Measurements from ENCODE around the gene JMJD7.

The JMJD7 gene

GRCh38 chr15:41811432-41812195, 16.3 kb upstream of the JMJD7 start:
- H3K9ac ChIP-seq (ENCODE audit: low read length in 2 of 2): no peak overlapping the region
- H3K4me1 ChIP-seq (ENCODE audit: control insufficient read depth, insufficient read depth, low read length): peaks cover 9% of the 10 kb centered on the region
- H3K9me3 ChIP-seq (ENCODE audit: control insufficient read depth in 2 of 2, low read length in 2 of 2): no peaks in the 10 kb centered on the region
- H3K27me3 ChIP-seq (ENCODE audit: control insufficient read depth in 1 of 2, insufficient read depth in 2 of 2, low read length in 2 of 2): no peaks in the 10 kb centered on the region
- H3K36me3 ChIP-seq (ENCODE audit: control insufficient read depth in 2 of 2, insufficient read depth in 2 of 2, low read length in 2 of 2): peaks cover 7 to 29% of the 10 kb centered on the region in 2 donors
- no peak overlapping the region for H3K4me3 ChIP-seq (ENCODE audit: low read length in 2 of 2)
- no peak overlapping the region for H3K27ac ChIP-seq (ENCODE audit: low read length)

- H3K36me3 ChIP-seq (ENCODE audit: control insufficient read depth in 2 of 2, insufficient read depth in 2 of 2, low read length in 2 of 2): peaks cover 14 to 42% of the 10 kb centered on the region in 2 donors
These were observed 15.0 kb upstream of the JMJD7 start for GRCh38 chr15:41812820-41813375.

GRCh38 chr15:41813426-41813825, 14.5 kb upstream of the JMJD7 start:
- no peak overlapping the region for H3K4me3 ChIP-seq (ENCODE audit: low read length in 2 of 2)

More at GRCh38 chr15:41812820-41813375, 15.0 kb upstream of the JMJD7 start:
- H3K4me3 ChIP-seq (ENCODE audit: low read length in 2 of 2): no peak overlapping the region
- H3K27me3 ChIP-seq (ENCODE audit: control insufficient read depth in 1 of 2, insufficient read depth in 2 of 2, low read length in 2 of 2): no peaks in the 10 kb centered on the region
- no peaks in the 10 kb centered on the region for H3K9me3 ChIP-seq (ENCODE audit: control insufficient read depth in 2 of 2, low read length in 2 of 2)
- H3K9ac ChIP-seq (ENCODE audit: low read length in 2 of 2): no peak overlapping the region
- no peak overlapping the region for H3K27ac ChIP-seq (ENCODE audit: low read length)
- peaks cover 8% of the 10 kb centered on the region for H3K4me1 ChIP-seq (ENCODE audit: control insufficient read depth, insufficient read depth, low read length)

GRCh38 chr15:41814534-41814933, 13.4 kb upstream of the JMJD7 start:
- peaks cover 29 to 59% of the 10 kb centered on the region in 2 donors for H3K36me3 ChIP-seq (ENCODE audit: control insufficient read depth in 2 of 2, insufficient read depth in 2 of 2, low read length in 2 of 2)
- H3K4me1 ChIP-seq (ENCODE audit: control insufficient read depth, insufficient read depth, low read length): peaks cover 8% of the 10 kb centered on the region
- H3K4me3 ChIP-seq (ENCODE audit: low read length in 2 of 2): no peak overlapping the region
- no peaks in the 10 kb centered on the region for H3K9me3 ChIP-seq (ENCODE audit: control insufficient read depth in 2 of 2, low read length in 2 of 2)
- no peak overlapping the region for H3K27ac ChIP-seq (ENCODE audit: low read length)
- no peaks in the 10 kb centered on the region for H3K27me3 ChIP-seq (ENCODE audit: control insufficient read depth in 1 of 2, insufficient read depth in 2 of 2, low read length in 2 of 2)
- H3K9ac ChIP-seq (ENCODE audit: low read length in 2 of 2): no peak overlapping the region

More at GRCh38 chr15:41813426-41813825, 14.5 kb upstream of the JMJD7 start:
- Histone ChIP-seq H3K36me3 (ENCODE audit: control insufficient read depth in 2 of 2, insufficient read depth in 2 of 2, low read length in 2 of 2) (peaks cover 19 to 48% of the 10 kb centered on the region in 2 donors), H3K27me3 (ENCODE audit: control insufficient read depth in 1 of 2, insufficient read depth in 2 of 2, low read length in 2 of 2) (no peaks in the 10 kb centered on the region), H3K9ac (ENCODE audit: low read length in 2 of 2) (no peak overlapping the region), H3K9me3 (ENCODE audit: control insufficient read depth in 2 of 2, low read length in 2 of 2) (no peaks in the 10 kb centered on the region), H3K27ac (ENCODE audit: low read length) (no peak overlapping the region), H3K4me1 (ENCODE audit: control insufficient read depth, insufficient read depth, low read length) (peaks cover 8% of the 10 kb centered on the region)

- H3K36me3 ChIP-seq (ENCODE audit: control insufficient read depth in 2 of 2, insufficient read depth in 2 of 2, low read length in 2 of 2): peaks cover 46 to 75% of the 10 kb centered on the region in 2 donors
- H3K4me3 ChIP-seq (ENCODE audit: low read length in 2 of 2): no peak overlapping the region
- H3K9ac ChIP-seq (ENCODE audit: low read length in 2 of 2): no peak overlapping the region
- no peaks in the 10 kb centered on the region for H3K9me3 ChIP-seq (ENCODE audit: control insufficient read depth in 2 of 2, low read length in 2 of 2)
- no peaks in the 10 kb centered on the region for H3K27me3 ChIP-seq (ENCODE audit: control insufficient read depth in 1 of 2, insufficient read depth in 2 of 2, low read length in 2 of 2)
- no peaks in the 10 kb centered on the region for H3K4me1 ChIP-seq (ENCODE audit: control insufficient read depth, insufficient read depth, low read length)
- no peak overlapping the region for H3K27ac ChIP-seq (ENCODE audit: low read length)
These were observed 11.1 kb upstream of the JMJD7 start for GRCh38 chr15:41816788-41817187.

- H3K4me1 ChIP-seq (ENCODE audit: control insufficient read depth, insufficient read depth, low read length): no peaks in the 10 kb centered on the region
- no peaks in the 10 kb centered on the region for H3K27me3 ChIP-seq (ENCODE audit: control insufficient read depth in 1 of 2, insufficient read depth in 2 of 2, low read length in 2 of 2)
- no peak overlapping the region for H3K27ac ChIP-seq (ENCODE audit: low read length)
- H3K9me3 ChIP-seq (ENCODE audit: control insufficient read depth in 2 of 2, low read length in 2 of 2): no peaks in the 10 kb centered on the region
- no peak overlapping the region for H3K4me3 ChIP-seq (ENCODE audit: low read length in 2 of 2)
- peaks cover 46 to 76% of the 10 kb centered on the region in 2 donors for H3K36me3 ChIP-seq (ENCODE audit: control insufficient read depth in 2 of 2, insufficient read depth in 2 of 2, low read length in 2 of 2)
- H3K9ac ChIP-seq (ENCODE audit: low read length in 2 of 2): no peak overlapping the region
These were observed 10.6 kb upstream of the JMJD7 start for GRCh38 chr15:41817327-41817726.

GRCh38 chr15:41817781-41818180, 10.1 kb upstream of the JMJD7 start:
- Histone ChIP-seq H3K27ac (ENCODE audit: low read length) (no peak overlapping the region), H3K27me3 (ENCODE audit: control insufficient read depth in 1 of 2, insufficient read depth in 2 of 2, low read length in 2 of 2) (no peaks in the 10 kb centered on the region), H3K4me1 (ENCODE audit: control insufficient read depth, insufficient read depth, low read length) (no peaks in the 10 kb centered on the region), H3K9me3 (ENCODE audit: control insufficient read depth in 2 of 2, low read length in 2 of 2) (no peaks in the 10 kb centered on the region), H3K9ac (ENCODE audit: low read length in 2 of 2) (no peak overlapping the region), H3K36me3 (ENCODE audit: control insufficient read depth in 2 of 2, insufficient read depth in 2 of 2, low read length in 2 of 2) (peaks cover 49 to 77% of the 10 kb centered on the region in 2 donors), H3K4me3 (ENCODE audit: low read length in 2 of 2) (no peak overlapping the region)

- no peak overlapping the region for H3K27ac ChIP-seq (ENCODE audit: low read length)
- H3K36me3 ChIP-seq (ENCODE audit: control insufficient read depth in 2 of 2, insufficient read depth in 2 of 2, low read length in 2 of 2): peaks cover 62 to 74% of the 10 kb centered on the region in 2 donors
- no peaks in the 10 kb centered on the region for H3K4me1 ChIP-seq (ENCODE audit: control insufficient read depth, insufficient read depth, low read length)
- H3K4me3 ChIP-seq (ENCODE audit: low read length in 2 of 2): no peak overlapping the region
- H3K9me3 ChIP-seq (ENCODE audit: control insufficient read depth in 2 of 2, low read length in 2 of 2): no peaks in the 10 kb centered on the region
- no peak overlapping the region for H3K9ac ChIP-seq (ENCODE audit: low read length in 2 of 2)
- no peaks in the 10 kb centered on the region for H3K27me3 ChIP-seq (ENCODE audit: control insufficient read depth in 1 of 2, insufficient read depth in 2 of 2, low read length in 2 of 2)
These were observed 8.3 kb upstream of the JMJD7 start for GRCh38 chr15:41819455-41820050.

GRCh38 chr15:41820791-41821423, 7.0 kb upstream of the JMJD7 start:
- H3K4me1 ChIP-seq (ENCODE audit: control insufficient read depth, insufficient read depth, low read length): no peaks in the 10 kb centered on the region
- H3K27me3 ChIP-seq (ENCODE audit: control insufficient read depth in 1 of 2, insufficient read depth in 2 of 2, low read length in 2 of 2): no peaks in the 10 kb centered on the region
- no peak overlapping the region for H3K9ac ChIP-seq (ENCODE audit: low read length in 2 of 2)
- no peak overlapping the region for H3K27ac ChIP-seq (ENCODE audit: low read length)
- H3K4me3 ChIP-seq (ENCODE audit: low read length in 2 of 2): no peak overlapping the region
- no peaks in the 10 kb centered on the region for H3K9me3 ChIP-seq (ENCODE audit: control insufficient read depth in 2 of 2, low read length in 2 of 2)
- H3K36me3 ChIP-seq (ENCODE audit: control insufficient read depth in 2 of 2, insufficient read depth in 2 of 2, low read length in 2 of 2): peaks cover 59 to 65% of the 10 kb centered on the region in 2 donors

- Histone ChIP-seq H3K27me3 (ENCODE audit: control insufficient read depth in 1 of 2, insufficient read depth in 2 of 2, low read length in 2 of 2) (no peaks in the 10 kb centered on the region), H3K9me3 (ENCODE audit: control insufficient read depth in 2 of 2, low read length in 2 of 2) (no peaks in the 10 kb centered on the region), H3K36me3 (ENCODE audit: control insufficient read depth in 2 of 2, insufficient read depth in 2 of 2, low read length in 2 of 2) (peaks cover 61% of the 10 kb centered on the region in 2 donors), H3K27ac (ENCODE audit: low read length) (no peak overlapping the region), H3K4me3 (ENCODE audit: low read length in 2 of 2) (no peak overlapping the region), H3K9ac (ENCODE audit: low read length in 2 of 2) (no peak overlapping the region), H3K4me1 (ENCODE audit: control insufficient read depth, insufficient read depth, low read length) (no peaks in the 10 kb centered on the region)
These were observed 6.1 kb upstream of the JMJD7 start for GRCh38 chr15:41821831-41822230.
